ENCODE measurements around the gene DMRT2. TPM values are rescaled to one million over a fixed set of nuclear protein-coding genes. Genes with fewer than 3 reads are reported as not detected.

The DMRT2 gene
- total RNA-seq, 1 experiment from 2014 or later: not detected

- ChIA-PET POLR2A (ENCODE audit: unreplicated experiment) (no interaction called here), CTCF (no interaction called here)
- Histone ChIP-seq H3K79me2 (ENCODE audit: low read length) (no peaks in the 10 kb centered on the region), H3K36me3 (ENCODE audit: low read depth, low read length) (no peaks in the 10 kb centered on the region), H3K27ac (ENCODE audit: low read length) (peak overlapping the region; percentile 90), H3K9me3 (ENCODE audit: low read length) (no peaks in the 10 kb centered on the region), H2AFZ (ENCODE audit: low read length) (no peak overlapping the region), H3F3A (ENCODE audit: low read length, unreplicated experiment) (no peaks in the 10 kb centered on the region), H3K9me2 (replicated peaks; ENCODE audit: low read length) (no peaks in the 10 kb centered on the region), H3K27me3 (ENCODE audit: low read length) (no peaks in the 10 kb centered on the region), H4K20me1 (ENCODE audit: low read length) (no peaks in the 10 kb centered on the region), H3K9ac (ENCODE audit: low read length) (peak overlapping the region; percentile 76), H3K4me1 (ENCODE audit: insufficient read depth, low read length) (peaks cover 46% of the 10 kb centered on the region), H3K4me2 (ENCODE audit: low read length) (peak overlapping the region; percentile 73), H3K4me3 (ENCODE audit: low read length) (peak overlapping the region; percentile 19; the same call in 1 of the 2 replicates)
- peak; percentile 88 for DNase-seq
- ATAC-seq: peak; percentile 89
- no TSS peak for BruUV-seq (replicated peaks)
- TF ChIP-seq CTCF (conservative IDR thresholded peaks at IDR 0.05; ENCODE audit: low read depth, low read length) (no peak), EZH2phosphoT487 (IDR thresholded peaks at IDR 0.05; ENCODE audit: borderline replicate concordance, low read length) (no peak), EZH2 (IDR thresholded peaks at IDR 0.05; ENCODE audit: low read length, unreplicated experiment) (no peak)
- intact Hi-C loops (cut with micrococcal nuclease): loop anchor here (1.0 kb wide), 2 partner anchors 31 to 45 kb away; no protein-coding TSS in a partner anchor
Measured at GRCh38 chr9:1055166-1055565, 5.0 kb downstream of the DMRT2 start.

GRCh38 chr9:1057910-1058309 is 7.8 kb downstream of the DMRT2 start:
- no peak overlapping the region for H3K4me3 ChIP-seq (ENCODE audit: low read length)
- H2AFZ ChIP-seq (ENCODE audit: low read length): no peak overlapping the region
- no peaks in the 10 kb centered on the region for H3K79me2 ChIP-seq (ENCODE audit: low read length)
- H4K20me1 ChIP-seq (ENCODE audit: low read length): no peaks in the 10 kb centered on the region
- H3F3A ChIP-seq (ENCODE audit: low read length, unreplicated experiment): no peaks in the 10 kb centered on the region
- peak overlapping the region; percentile 29 for H3K4me2 ChIP-seq (ENCODE audit: low read length)
- no peak for TF ChIP-seq EZH2 (IDR thresholded peaks at IDR 0.05; ENCODE audit: low read length, unreplicated experiment)
- TF ChIP-seq EZH2phosphoT487 (IDR thresholded peaks at IDR 0.05; ENCODE audit: borderline replicate concordance, low read length): no peak
- TF ChIP-seq CTCF (conservative IDR thresholded peaks at IDR 0.05; ENCODE audit: low read depth, low read length): no peak
- DNase-seq: peak; percentile 75
- H3K4me1 ChIP-seq (ENCODE audit: insufficient read depth, low read length): peaks cover 46% of the 10 kb centered on the region
- ATAC-seq: peak; percentile 55
- no peaks in the 10 kb centered on the region for H3K27me3 ChIP-seq (ENCODE audit: low read length)
- peak overlapping the region; percentile 25; the same call in 1 of the 2 replicates for H3K9ac ChIP-seq (ENCODE audit: low read length)
- no peaks in the 10 kb centered on the region for H3K9me3 ChIP-seq (ENCODE audit: low read length)
- intact Hi-C loops (cut with micrococcal nuclease): no loop called here
- H3K36me3 ChIP-seq (ENCODE audit: low read depth, low read length): no peaks in the 10 kb centered on the region
- POLR2A ChIA-PET (ENCODE audit: unreplicated experiment): no interaction called here
- CTCF ChIA-PET: no interaction called here
- peak overlapping the region; percentile 66 for H3K27ac ChIP-seq (ENCODE audit: low read length)
- H3K9me2 ChIP-seq (replicated peaks; ENCODE audit: low read length): no peaks in the 10 kb centered on the region
- BruUV-seq (replicated peaks): no TSS peak

DNA sequence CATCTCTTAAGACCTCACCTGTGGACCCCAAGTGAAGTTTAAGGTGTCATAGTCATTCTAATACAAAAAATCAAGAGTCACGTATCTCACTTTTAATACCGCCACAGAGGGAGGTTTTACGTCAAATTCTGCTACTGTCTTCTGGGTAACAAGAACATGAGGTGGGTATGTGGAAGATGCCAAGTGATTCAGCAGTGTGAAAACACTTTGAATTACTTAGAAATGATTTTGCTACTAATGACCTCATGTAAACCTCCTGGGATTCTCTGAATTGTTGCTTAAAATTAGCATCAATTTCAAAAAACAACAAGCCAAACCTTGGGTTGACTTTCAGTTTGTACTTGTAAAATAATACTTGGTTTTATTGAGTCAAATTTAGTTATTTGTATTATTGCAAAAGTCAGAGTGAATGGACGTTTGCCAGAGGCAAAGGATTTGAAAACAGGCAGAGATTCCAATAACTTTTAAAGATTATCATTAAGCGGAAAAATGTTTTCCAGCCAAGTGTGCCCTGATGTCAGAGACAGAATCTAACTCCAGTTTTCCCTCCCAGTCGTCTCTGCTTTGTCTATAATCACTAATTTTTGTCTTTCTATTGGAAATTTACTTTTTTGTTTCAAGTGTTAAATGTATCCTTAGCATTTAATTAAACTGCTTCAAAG is 8.8 kb downstream of the DMRT2 start:
- TF ChIP-seq CTCF (conservative IDR thresholded peaks at IDR 0.05; ENCODE audit: low read depth, low read length) (no peak), EZH2 (IDR thresholded peaks at IDR 0.05; ENCODE audit: low read length, unreplicated experiment) (no peak), EZH2phosphoT487 (IDR thresholded peaks at IDR 0.05; ENCODE audit: borderline replicate concordance, low read length) (no peak)
- intact Hi-C loops (cut with micrococcal nuclease): no loop called here
- no peaks in the 10 kb centered on the region for H3K79me2 ChIP-seq (ENCODE audit: low read length)
- no peaks in the 10 kb centered on the region for H3K36me3 ChIP-seq (ENCODE audit: low read depth, low read length)
- no peaks in the 10 kb centered on the region for H3K9me2 ChIP-seq (replicated peaks; ENCODE audit: low read length)
- BruUV-seq (replicated peaks): no TSS peak
- ChIA-PET CTCF (no interaction called here), POLR2A (ENCODE audit: unreplicated experiment) (no interaction called here)
- H4K20me1 ChIP-seq (ENCODE audit: low read length): no peaks in the 10 kb centered on the region
- H3K9ac ChIP-seq (ENCODE audit: low read length): no peak overlapping the region
- H3K9me3 ChIP-seq (ENCODE audit: low read length): no peaks in the 10 kb centered on the region
- no peak overlapping the region for H3K4me2 ChIP-seq (ENCODE audit: low read length)
- no peak overlapping the region for H2AFZ ChIP-seq (ENCODE audit: low read length)
- DNase-seq (no peak), ATAC-seq (no peak)
- H3K4me1 ChIP-seq (ENCODE audit: insufficient read depth, low read length): peaks cover 45% of the 10 kb centered on the region
- H3K27ac ChIP-seq (ENCODE audit: low read length): 0 out of 2 replicates have a peak overlapping the region, but pooled peaks have one; percentile 66
- H3K4me3 ChIP-seq (ENCODE audit: low read length): no peak overlapping the region
- no peaks in the 10 kb centered on the region for H3K27me3 ChIP-seq (ENCODE audit: low read length)
- H3F3A ChIP-seq (ENCODE audit: low read length, unreplicated experiment): no peaks in the 10 kb centered on the region

All from PC-3 (cell line).